Stimulated activated CD4-positive, alpha-beta T cell treated with anti-CD3 and anti-CD28 coated beads, Interleukin-4, amount 100 ng/mL, for 24 hours (primary cell): ENCODE results near the gene MASTL.

Experiments used
- DNase-seq: peaks from one replicate; pipeline ENCODE4 v3.0.0-alpha.2; 2020

The MASTL gene

DNA sequence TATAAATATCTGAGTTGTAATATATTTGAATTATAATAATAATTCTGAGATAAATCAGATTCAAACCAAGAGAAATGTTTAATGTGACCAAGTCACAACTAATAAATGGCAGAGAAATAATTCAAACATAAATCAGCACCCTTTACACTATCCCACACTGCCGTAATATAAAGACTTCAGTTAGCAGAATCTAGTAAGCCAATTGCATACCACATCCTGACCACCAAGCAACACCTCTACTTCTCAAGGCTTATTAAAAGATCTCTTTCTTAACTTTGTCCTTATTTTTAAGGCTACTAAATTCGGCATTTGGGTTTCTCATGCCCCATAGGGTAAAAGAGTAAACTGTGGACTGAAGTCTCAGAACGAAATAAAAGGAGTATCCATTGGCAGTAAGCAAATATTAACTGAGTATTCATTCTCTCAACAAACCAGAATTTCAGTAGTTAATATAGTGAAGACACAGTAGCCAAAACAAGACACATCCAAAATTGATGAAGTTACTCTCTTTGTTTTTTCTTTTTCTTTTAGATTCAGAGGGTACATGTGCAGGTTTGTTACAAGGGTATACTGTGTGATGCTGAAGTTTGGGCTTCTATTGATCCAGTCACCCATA lies 70.6 kb downstream of the MASTL start:
- DNase-seq = no peak

GRCh38 chr10:27230022-27230421 lies 74.9 kb downstream of the MASTL start:
- no peak for DNase-seq

DNA sequence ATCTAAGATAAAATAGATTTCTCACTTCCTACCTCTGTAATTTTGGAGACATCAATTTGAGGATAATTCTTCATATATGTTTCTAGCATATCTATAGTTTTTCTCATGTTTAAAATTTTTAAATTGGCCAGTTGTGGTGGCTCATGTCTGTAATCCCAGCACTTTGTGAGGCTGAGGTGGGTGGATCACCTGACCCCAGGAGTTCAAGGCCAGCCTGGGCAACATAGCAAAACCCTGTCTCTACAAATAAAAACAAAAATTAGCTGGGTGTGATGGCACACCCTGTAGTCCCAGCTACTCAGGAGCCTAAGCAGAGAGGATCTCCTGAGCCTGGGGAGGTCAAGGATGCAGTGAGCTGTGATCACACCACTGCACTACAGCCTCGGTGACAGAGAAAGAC lies 80.6 kb downstream of the MASTL start:
- DNase-seq = no peak
